ENCODE measurements around the gene PRKN.

The PRKN gene

DNA sequence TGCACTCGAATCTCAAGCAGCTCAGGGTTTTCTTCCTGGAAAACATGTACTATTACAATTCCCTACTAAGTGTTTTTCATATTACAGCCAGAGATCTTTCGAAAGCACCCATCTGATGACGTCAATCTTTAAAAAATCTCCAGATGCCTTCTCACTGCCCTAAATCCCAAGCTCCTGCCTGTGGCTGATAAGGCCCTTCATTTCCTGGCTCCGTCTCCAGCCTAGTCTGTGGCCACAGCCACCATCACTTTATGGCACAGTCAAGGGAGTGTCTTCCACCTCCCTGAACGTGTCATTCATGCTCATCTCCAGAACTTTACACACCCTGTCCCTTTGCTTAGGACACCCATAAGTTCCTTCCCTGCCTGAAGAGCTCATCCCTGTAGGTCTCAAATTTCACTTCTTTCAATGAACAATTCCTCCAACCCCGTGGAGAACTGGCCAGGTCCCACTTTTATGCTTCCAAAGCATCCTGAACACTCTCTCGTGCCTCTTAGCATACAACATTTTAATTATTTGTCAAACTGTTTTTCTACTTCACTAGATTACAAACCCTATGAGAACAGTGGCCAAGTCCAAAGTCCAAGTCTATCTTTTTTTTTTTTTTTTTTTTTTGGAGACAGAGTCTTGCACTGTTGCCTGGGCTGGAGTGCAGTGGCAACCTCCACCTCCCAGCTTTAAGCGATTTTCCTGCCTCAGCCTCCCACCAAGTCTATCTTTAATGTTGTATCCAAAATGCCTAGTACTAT is 1347.6 kb downstream of the PRKN start:
- no peak for DNase-seq (ENCODE audit: low spot score)

DNA sequence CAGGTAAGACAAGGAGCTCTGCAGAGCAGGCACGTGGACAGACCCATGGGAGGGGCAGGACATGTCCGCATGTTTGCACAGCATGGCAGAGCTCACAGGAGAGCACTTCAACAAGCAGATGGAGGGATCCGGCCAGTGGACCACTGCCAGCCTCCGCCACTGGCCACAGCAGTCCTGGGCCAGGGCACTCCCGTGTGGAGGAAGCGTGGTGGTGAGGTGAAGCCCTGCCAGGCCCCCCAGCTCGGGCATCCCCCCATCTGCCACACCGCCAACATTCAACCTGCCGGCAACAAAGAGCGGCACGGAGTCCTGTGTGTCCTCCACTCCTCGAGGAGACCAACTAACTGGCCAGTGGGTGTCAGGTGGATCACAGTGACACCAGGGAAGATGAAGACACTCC is 1349.5 kb downstream of the PRKN start:
- no peak for DNase-seq (ENCODE audit: low spot score)

DNA sequence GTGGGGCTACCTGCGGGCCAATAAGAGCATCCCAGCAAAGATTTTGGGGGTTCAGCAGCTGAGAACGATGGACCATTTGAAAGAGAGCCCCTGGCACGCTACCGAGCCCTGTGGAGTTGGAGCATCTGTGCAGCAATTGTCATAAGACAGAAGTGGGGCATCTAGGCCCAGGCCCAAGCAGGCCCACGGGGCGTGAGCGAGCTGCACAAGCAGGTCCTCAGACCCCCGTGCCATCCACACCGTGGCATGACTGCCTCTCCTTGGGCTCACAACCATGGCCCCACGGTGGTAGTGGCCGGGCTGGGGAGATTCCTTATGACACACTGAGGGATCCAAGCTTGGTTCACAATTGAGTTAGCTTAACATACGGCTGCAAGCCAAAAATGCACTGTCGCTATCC is 1350.5 kb downstream of the PRKN start:
- no peak for DNase-seq (ENCODE audit: low spot score)

DNA sequence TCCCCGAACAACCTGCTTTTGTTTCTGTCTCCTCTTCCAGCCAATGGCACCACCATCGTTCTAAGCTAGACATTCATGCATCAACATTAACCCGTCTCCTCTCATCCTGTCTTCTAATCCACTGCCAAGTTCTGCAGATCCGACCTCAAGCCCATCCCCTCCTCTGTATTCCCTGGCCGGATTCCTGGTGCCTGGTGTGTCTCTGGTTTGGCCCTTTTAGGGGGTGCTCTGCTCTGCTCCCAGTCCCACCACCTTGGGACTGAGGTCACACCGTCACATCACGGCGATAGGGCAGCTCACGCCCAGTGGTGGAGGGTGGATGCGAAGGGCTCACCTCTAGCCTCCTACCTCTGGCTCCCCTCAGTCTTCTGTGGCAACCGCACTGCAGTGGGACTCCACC is 1351.2 kb downstream of the PRKN start:
- no peak for DNase-seq (ENCODE audit: low spot score)

DNA sequence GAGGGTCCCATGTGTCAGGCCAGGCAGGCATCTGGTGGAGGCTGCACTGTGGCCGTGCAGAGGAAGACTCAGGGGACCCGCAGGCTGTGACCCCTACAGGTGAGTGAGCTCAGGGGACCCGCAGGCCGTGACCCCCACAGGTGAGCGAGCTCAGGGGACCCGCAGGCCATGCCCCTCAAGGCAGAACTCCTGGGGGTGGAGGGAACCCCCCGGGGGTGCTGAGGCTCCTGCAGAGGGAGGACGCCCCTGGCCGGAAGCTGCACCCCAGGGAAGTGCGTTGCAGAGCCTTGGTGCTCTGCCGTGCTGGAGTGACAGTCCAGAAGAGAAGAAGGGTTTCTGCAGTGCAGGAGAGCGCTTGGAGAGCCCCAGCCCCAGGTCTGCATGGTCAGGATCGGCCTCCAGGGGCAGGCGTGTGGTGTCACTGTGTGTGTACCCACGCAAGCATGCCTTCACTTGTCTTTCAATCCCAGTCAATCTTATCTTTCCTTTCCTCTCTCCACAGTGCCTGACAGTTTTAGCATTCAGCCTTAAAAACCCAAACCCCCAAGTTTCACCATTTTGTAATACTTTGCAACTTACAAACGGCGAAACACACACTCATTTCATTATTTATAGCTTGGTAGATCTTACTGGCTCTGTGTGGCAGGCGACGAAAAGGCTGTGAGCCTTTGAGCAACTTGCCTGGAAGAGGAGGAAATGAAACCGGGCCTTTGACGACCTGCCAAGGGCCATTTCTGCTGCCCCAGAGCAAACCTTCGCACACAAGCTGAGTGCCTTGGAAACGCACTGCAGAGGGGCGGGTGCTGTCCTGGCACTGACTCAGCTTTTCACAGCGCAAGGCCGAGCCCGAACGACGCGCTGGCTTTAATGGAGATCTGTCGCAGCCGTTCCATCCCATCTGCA is 1352.3 kb downstream of the PRKN start:
- peak; percentile 88 for DNase-seq (ENCODE audit: low spot score)

DNA sequence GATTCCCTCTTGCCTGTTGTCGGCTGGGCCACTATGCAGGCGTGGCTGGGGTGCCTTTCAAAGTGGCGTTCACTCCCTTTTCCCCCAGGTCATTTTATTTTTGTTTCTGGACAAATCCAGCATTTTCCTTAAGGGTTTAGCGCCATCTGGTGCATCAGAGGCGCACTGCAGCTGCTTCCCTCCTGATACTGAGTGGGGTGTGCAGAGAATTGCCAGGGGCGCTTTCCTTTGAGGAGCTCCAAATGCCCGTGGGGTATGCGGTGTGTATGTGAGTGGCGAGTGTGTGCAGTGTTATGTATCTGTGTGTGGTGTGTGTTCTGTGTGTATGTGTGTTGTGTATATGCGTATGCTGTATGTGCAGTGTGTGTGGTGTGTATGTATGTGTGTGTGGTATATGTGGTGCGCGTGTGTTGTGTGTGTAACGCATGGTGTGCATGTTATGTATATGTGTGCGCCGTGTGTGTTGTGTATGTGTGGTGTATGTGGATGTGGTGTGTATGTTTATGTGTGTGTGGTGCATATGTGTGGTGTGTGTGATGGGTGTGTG is 1353.6 kb downstream of the PRKN start:
- peak; percentile 82 for DNase-seq (ENCODE audit: low spot score)

DNA sequence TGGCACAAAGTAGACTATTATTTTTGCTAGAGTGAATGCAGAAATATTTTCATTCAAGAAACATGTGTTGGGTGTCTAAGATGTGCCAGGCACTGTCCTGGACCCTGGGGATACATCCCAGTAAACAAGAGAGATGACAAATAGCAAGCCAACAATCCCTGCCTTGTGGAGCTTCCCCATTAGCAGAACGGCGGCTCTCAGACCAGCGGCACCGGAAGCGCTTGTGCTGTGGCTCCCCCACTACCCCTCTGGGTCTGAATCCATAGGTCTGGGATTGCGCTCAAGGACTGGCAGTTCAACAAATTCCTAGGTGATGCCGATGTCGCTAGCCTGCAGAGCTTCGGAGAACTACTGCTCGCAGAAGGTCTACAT is 1355.2 kb downstream of the PRKN start:
- DNase-seq (ENCODE audit: low spot score) = no peak

DNA sequence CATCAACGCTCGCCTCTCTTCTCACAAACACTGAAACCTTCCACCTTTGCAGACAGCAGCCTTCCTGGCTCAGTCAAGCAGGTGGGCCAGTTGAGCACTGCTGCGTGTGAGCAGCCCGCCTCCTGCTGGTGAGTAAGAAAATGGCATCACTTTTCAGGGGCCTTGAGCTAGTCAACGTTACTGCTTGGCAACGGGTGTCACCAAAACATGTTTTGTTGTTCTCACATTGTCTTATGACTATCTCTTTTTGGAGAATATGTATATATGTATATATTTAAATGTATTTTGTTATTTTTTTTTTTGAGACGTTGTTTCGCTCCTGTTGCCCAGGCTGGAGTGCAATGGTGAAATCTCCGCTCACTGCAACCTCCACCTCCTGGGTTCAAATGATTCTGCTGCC is 1356.7 kb downstream of the PRKN start:
- peak; percentile 88 for DNase-seq (ENCODE audit: low spot score)

DNA sequence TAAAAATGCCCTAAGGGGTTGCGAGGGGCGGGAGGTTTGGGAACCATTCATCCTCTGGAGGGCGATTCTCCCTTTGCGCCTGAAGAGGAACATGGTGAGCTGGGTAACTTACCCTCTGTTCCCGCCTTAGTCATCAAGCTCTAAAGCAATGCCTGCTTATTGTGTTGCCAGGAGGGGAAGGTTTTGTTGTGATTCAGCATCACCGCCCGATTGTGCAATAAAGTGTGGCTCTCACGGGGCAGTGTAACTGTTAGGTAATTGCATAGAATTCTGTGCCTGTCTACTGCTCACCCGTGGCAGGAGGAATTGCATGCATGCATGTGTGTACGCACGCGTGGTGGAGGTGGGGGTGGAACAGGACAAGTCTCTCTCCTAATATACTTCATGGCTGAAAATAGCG is 1358.2 kb downstream of the PRKN start:
- no peak for DNase-seq (ENCODE audit: low spot score)

DNA sequence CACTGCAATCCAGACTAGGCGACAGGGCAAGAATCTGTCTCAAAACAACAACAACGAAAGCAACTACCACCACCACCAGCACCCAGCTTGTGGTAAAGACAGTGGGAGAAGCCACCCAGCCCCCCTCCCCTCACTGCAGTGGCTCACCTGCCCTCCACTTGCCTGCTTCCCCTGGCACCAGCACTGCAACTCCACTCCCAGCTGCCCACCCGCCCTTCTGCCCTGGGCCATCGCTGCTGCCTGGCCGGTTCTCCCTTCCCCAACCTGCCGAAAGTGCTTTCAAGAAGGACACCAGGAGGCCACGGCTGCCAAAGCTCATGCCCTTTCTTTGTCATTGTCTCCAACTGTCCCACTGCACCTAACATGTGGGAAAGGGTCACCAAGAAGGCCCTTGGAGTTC is 1359.1 kb downstream of the PRKN start:
- DNase-seq (ENCODE audit: low spot score) = no peak

DNA sequence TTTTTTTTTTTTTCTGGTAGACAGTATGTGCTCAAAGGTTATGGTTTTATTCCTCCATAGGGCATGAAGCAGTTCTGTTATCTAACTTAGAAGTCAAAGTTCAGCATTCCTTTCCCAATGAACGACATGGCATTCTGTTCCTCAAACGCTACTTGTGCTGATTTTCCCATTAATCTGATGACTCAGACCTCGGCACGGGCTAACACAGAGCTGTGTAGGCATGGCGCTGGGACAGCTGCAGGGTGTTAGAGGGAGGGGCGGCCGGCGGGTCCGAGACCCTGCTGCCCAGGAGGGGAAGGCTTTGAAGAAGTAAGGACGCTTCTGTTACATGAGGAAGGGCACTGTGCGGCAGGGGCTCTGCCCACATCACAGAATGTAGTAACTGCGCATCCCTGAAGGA is 1360.1 kb downstream of the PRKN start:
- DNase-seq (ENCODE audit: low spot score) = no peak

DNA sequence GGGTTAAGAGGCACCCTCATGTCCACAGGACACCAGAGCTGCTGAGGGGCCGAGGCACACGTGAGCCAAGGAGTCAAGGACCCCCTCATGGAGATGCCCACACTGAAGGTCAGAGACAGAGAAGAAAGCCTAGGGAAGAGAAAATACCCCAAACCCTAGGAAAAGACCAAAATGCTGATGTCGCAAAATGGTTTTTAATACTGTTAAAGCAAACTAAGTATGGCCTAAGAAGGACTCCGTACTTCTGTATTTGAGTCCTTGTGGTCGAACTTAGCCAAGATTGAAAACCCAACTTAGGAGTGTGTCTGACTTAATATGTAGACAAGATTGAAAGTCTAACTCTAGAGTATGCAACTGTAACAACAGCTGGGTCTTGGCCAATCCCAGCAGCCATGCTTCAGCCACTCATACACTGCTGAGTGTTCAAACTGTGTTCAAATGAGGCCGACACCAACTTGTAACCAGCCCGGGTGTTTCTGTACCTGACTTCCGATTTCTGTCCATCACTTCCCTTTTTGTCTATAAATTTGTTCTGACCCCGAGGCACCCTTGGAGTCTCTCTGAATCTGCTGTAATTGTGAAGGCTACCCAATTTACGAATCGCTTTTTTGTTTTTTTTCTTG is 1361.2 kb downstream of the PRKN start:
- DNase-seq (ENCODE audit: low spot score) = no peak

DNA sequence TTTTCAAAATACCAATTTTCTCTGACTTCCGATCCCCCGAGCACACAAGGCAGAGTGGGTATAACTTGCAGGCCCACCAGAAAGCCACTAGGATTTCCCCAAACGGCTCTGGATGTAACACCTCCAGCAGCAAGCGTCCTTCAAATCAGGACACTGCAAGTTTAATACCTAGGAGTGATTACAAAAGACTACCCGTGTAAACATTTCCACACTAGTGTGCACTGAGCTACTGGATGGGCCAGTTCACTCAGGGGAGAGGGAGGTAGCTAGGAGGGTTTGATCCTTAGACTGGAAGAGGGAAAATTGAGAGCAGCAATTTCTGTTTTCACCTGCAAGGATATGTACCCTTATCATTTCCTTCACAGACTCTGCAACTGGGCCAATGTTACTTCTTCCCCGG is 1361.9 kb downstream of the PRKN start:
- DNase-seq (ENCODE audit: low spot score) = no peak

DNA sequence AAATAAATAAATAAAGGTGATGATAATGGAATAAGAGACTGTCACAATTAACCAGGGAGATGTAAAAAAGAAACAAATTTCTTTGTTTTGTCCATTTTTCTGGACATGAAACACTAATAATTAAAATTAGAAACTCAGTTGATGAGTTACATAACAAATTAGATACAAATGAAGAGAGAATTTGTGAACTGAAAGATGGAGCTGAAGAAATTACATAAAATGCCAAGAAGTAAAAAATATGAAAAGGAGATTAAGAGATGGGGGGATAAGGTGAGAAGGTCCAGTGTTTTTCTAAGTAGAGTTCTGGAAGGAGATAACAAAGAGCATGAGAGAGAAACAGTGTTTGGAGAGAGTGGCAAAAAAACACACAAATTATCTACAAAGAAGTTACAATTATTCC is 1364.3 kb downstream of the PRKN start:
- no peak for DNase-seq (ENCODE audit: low spot score)

DNA sequence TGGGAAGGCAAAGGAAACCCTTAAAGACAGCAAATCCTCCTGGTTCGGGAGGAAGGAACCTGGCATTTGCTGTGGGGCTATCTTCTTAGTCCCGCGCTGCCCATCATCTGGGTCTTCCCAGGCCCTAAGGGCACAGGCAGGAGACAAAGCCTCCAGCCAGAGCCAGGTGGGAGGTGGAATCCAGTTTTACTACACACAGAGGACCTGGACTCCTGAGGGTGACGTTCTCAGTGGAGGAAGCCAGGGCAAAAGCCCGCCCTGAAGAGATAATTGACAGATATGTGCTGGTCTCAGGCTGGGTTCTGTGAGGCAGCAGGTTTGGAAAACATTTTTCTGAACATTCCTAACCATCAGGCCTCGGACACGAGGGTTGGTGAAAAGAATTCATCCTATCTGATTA is 1365.3 kb downstream of the PRKN start:
- DNase-seq (ENCODE audit: low spot score) = no peak

DNA sequence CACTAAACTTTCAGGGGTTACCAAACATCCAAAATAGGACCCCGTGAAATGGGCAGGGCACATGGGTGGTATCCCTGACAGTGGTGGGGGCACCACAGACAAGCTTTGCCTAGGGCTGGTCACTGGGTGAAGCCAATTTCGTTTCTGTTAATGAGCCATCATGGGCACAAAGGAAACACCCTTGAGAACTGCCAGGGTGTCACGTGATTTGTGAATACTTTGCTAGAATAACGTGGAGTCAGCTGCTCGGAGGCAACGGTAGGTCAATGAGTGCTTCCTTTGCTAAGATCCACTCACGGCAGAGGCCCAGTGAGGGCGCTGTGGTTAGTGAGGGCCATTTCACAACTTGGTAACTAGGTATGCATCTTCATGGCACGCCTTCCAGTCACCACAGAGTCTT is 1366.0 kb downstream of the PRKN start:
- DNase-seq (ENCODE audit: low spot score) = no peak

DNA sequence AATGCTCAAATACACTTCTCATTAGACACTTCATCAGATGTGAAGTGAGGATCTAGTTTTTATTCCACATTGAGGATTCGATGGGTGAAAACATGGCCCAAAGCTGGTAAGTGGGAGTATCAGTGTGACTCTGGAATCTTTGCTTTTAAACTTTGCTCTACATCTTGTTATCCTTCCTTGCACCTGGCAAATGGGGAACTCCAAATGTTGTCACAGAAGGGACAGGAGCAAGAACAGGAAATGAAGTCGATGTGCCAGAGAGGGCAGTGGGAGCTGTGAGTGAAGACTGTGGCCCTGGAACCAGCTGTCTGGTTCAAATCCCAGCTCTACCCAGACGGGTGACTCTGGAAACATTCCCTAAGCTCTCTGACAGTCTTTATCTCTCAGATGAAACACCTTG is 1367.0 kb downstream of the PRKN start:
- no peak for DNase-seq (ENCODE audit: low spot score)

DNA sequence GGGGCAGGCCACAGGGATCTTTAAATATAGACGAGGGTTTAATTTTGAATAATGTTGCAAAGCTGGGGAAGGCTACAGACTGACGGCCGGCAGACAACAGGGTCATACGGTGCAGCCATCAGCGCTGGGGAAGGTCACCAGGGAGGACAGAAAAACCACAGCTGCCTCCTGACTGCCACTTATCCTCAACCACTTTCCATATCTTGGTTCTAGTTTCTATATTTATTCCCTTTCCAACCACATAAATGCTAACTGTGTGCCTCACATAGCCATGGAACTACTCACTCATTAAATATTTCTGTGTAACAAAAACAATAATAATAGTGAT is 1368.0 kb downstream of the PRKN start:
- no peak for DNase-seq (ENCODE audit: low spot score)

DNA sequence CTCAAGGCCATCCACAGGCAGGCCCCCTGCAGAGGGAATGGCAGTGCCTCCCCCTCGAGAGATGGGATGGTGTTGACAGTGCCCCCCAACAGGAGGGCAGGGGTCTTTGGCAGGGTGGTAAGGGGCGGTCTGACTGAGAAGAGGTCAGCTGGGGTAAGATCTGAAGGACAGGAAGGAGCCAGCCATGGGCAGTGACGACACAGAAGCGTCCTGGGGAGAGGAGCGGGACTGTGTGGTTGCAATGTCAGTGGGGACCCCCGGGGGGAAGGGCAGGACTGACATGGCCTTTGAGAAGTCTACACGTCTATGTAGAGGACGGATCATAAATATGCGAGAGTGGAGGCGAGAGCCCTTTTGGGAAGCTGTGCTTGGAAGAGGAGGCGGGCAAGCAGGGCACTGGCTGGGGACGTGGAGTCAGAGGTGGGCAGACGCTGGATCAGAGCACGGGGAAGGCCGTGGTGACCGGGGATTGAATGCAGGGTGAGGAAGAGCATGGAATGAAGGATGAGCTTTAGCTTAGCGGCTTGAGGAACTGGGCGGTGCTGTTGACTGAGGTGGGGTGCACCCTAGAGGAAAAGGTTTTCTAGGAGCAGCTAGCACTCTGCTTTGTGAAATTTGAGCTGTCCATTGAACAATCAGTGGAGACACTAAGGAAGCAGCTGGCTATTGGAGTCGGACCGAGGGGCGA is 1371.3 kb downstream of the PRKN start:
- no peak for DNase-seq (ENCODE audit: low spot score)

DNA sequence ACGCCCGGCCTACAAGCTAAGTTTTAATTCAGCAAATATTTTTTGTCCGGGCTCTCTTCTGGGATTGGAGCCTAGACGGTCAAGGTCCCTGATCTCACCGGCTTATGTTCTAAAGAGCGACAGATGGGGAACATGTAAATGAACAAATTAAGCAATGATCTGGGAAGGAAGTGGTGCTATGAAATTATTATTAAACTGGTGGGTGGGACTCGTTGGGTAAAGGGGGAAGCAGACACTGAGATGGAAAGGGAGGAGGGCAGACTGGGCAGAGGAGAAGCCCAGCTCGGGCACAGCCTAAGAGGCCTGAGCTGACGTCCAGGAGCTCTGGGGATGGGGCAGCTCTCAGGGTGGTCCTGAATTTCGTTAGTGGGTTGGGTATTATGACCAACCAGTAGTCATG is 1371.9 kb downstream of the PRKN start:
- no peak for DNase-seq (ENCODE audit: low spot score)

DNA sequence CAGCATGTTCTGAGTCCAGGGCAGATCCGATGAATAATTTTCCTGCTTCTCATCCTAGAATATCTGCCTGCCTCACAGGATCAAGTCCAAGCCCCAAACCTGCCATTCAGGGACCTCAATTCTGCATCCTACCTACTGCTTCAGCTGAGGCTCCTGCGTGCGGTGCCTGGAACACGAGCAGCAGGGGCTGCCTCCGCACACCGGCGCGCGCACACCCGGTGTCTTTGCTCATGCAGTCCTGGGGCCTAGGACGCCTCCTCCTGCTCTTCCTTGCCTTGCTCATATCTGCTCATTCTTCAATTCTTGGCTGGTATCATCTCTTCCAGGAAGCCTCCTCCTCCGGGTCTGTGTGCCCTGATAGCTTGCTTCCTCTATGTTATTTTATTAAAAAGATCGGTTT is 1372.6 kb downstream of the PRKN start:
- no peak for DNase-seq (ENCODE audit: low spot score)

DNA sequence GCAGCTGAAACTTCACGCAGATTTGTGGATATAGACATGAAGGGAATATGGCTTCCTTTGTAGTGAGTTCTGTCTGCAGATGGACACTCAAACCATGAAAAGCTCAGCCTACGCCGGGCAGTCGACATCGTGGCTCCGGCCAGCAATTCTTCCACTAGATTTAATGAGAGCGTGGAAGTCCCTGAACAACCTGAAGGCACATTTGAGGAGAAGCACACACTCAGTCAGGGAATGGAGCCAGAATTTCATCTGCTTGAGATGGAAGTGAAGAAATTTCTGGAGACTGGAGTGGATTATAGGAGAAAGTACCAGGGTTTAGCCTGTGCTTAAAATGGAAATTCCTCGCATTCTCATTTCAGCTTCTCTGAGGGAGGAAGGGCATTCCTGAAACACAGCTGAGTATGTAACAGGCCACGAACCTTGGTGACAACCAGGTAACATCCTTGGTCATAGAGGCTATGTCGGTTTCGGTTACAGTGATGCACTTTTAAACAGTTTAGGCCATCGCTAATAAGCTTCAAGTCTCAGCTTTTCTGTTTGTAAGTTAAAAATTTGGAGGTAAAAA is 1373.2 kb downstream of the PRKN start:
- no peak for DNase-seq (ENCODE audit: low spot score)

Data from Ammon's horn (tissue), 1 donor.